GM21381 (cell line): ENCODE data around the gene SLC25A45.
"Not testable (repeated sequence)": the region's sequence is repeated elsewhere in the genome, so short reads cannot be mapped to it uniquely, and the experiment has no call there.

Experiments
- ATAC-seq: cut with Tn5 transposase; IDR thresholded peaks from one replicate; pipeline ENCODE4 v1.9.1; 2021; ENCODE audit warnings: mild to moderate bottlenecking, moderate library complexity; ENCODE audit not compliant: unreplicated experiment

SLC25A45 gene

DNA sequence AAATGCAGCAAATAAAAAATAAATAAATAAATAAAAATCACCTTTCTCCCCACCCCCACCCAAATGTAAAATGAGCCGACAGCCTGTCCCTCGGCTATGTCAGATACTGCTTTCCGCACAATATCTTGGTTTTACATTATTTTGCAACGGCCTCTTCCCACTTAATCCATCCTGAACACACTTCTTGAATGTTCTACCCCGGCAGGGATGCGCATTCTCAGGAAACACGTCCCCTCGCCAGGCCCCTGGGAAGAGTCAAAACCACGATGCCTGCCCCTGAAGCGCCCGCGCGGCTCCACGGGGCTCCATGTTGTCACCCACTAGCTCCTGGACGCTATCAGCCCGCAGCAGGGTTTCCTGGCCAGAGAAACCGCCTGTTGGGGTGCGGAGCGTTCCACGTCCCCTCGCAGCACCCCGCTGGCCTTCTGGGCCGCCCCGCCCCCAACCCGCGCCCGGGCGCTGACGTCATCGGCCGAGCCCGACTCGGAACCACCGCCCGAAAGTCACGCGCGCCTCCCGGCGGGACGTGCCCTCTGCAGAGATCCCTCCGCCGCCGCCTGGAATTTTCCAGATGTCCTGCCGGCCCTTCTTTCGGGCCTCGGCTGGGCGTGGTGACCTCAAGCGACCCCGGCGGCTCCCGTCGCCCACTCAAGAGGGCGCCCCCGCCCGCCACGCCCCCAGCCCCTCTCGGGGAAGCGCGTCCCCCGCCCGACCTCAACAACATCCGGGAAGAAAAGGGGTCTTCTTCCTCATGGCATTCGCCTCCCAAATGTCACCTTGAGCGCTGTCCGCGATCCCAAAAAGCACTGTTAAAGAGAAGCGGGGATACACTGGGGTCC, 39.6 kb upstream of the SLC25A45 start:
- peak; percentile 28 for ATAC-seq

DNA sequence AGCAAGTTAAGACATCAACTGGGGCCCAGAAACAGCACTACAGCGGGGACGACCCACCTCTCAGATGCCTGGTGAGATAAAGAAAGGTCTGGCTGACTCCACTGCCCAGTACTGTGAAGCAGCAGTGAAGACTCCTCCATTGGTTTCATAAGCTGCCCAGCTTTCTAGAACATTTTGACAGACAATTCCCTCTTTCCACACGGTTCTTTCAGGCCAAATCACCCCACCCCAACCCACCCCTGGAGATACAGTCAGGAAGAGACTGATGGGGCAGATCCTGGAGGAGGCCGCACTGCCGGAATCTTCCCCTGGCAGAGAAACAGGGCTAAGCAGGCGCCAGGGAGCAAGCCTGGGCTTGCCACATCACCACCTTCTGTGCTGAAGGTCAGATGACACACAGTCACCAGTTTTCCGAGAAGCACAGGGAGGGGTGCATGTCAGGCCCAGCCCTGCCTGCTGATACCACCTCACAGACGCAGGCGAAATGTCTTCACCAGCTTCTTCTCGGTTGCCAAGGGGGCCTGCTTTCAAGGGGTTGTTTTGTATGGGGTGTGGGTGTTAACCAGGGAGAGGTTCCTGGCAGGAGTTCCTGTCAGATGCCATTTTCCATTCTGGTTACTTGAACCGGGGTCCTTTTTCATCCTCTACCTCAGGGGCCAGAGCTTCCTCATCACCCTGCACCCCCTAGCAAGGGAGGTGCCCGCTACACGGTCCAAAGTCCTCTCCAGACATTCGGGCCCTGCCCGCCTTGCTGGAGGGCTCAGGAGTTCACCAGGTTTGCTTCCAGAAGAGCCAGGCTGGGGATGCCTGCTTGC, 38.7 kb upstream of the SLC25A45 start:
- no peak for ATAC-seq

DNA sequence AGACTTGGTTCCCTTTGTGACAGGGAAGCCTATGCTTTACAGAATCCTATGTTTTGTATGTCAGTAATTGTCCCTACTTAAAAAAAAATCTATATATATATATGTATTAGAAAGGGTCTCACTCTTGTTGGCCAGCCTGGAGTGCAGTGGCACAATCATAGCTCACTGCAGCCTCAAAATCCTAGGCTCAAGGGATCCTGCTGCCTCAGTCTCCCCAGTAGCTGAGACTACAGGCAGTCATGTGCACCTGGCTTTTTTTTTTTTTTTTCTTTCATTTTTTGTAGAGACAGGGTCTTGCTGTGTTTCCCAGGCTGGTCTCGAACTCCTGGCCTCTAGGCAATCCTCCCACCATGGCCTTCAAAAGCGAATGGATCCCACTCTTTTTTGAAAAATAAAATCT, 38.1 kb upstream of the SLC25A45 start:
- ATAC-seq: no peak

DNA sequence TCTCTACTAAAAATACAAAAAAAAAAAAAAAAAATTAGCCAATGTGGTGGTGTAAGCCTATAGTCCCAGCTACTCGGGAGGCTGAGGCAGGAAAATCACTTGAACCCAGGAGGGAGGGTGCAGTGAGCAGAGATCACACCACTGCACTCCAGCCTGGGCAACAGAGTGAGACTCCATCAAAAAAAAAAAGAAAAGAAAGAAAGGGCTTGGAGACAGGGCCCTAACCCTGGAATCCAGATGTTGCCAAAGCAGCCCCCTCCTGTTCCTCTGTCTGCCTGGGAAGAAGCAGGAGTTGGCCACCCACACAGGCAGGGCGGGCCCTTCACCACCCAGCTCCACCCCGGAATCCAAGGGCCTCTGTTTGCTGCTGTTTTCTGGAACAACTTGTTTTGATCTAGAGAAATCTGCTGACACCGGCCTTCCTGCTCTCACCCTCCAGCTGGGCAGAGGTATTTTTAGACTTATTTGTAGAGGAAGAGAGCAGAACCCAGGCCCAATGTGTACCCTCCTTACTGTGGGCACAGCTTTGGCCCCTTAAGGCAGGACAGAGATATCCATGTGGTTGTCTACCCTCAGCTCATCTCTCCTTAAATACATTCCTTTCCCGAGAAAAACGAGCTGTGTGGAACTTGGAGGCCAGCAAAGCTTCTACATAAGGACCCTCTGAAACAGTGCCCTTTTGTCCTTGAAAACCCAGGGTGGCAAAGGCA, 37.5 kb upstream of the SLC25A45 start:
- ATAC-seq: no peak

DNA sequence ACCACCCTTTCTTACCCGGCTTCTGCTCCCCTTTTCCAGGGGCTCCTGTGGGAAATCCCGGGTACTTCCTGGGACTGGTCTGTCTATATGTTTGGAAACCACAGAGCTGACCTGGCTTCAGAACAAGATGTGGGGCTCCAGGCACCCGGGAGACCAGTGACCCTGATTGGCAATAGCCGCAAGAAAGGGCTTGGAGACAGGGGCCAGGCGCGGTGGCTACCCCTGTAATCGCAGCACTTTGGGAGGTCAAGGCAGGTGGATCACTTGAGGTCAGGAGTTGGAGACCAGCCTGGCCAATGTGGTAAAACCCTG, 37.0 kb upstream of the SLC25A45 start:
- no peak for ATAC-seq

DNA sequence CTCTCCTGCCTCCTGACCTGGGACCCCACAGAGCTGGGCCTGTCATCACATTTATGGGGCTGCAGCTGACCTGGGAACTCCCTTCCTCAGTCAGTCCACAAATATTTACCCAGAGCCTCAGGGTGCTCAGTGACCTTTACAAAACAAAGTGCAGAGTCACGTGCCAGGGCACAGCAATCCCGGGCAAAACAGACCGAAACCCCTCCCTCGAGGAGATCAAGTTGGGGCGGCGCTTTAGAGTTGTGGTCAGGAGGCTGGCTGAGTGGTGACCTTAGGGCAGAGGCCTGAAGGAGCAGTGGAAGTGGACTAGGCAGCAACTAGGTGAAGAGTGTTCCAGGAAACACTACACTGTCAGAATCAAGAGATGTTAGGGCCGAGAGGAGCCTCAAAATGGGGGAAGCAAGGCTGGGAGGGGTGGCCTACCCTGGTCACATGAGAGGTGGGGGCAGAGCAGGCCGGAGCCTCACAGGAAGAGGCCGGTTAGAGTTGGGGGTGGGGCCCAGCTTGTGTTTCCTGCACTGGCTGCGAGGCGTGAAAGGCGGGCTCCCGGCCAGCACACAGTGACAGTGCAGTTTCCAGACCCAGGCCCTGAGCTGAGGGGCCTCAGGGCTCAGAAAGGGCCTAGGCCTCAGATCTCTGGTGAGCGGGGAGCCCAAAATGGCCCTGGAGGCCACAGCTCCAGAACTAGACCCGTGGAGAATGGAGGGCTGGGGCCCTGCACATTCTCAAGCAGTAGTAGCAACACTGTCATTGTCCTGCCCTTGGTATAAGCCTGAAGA, 36.4 kb upstream of the SLC25A45 start:
- peak; percentile 39 for ATAC-seq

DNA sequence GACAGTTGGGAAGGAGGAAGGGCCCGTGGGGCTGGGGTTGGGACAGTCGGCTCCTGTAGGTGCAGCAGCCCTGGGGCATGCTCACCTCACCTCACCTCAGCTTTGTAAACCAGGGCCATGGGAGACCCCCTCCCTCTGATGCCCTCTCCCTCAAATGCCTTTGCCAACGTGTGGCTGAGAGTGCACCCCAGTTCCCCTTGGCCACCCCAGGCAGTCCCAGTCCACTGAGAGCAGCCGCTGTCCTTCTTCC, 35.9 kb upstream of the SLC25A45 start:
- no peak for ATAC-seq

DNA sequence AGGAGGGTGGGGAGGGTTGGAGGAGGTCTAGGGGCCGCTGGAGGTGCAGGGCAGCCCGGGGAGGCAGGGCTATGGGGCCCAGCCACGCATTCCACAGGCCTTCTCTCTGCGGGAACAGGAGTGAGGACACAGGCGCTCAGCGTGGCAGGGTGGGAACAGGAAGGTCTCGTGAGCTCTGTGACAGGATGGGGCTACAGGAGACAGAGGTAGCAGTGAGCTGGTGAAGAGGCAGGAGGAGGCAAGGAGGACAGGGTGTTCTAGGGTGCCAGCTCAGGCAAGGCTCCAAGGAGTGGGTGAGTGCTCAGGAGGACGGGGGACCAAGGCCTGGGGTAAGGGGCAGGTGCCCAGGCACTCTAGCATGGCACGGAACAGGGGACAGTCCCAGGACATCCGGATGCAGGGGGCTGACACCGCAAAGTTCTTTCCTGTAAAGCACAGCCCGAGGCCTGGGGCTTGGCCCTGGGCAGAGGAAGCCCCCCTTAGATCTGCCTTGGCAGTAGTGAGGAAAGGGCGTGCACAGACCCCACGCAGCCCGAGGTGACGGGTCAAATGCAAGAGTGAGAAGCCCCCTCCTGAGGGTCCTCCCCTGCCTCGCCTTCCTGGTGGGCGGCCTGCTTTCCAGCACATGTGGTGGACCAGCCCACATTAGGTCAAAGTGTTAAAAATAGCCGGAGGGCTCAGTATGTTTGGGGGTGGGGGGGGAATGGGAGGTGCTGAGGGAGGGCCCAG, 35.4 kb upstream of the SLC25A45 start:
- no peak for ATAC-seq

DNA sequence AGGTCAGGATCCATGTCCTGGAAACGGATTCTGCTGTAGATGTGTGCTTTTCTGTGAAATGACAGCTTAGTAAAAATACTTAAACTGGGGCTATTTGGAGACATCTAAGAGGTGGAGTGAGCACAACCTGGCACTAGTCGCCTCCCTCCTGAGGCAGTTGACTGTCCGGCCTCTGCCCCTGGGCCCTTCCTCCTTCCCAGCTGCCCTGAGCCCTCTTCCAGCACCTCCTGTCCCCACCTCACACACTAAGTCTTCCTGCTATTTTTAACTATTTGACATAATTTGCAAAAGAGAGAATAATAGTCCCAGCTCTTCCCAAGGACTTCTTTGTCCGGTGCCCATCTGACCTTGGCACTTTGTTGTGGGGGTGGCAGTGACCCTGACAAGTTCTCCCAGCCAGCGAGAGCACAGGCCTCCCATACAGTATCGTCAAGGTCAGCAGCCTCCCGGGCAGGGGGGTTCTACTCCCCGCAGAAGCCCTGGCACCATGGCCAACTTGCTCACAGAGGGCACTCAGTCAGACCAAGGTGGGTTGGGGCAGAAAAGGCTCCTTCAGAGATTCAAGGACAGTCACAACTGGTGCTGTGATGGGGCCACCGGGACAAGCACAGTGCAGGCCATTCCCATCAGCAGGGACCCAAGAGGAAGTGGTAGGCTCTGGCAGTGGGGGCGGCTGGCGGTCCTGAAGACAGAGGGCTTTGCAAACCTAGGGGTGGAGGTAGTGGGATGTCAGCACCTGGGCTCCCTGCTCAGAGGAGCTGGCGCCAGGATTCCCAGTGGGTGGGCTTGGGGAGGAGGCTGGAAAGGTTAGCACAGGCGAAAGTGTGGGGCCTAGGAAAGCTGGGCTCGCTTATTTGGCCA, 34.6 kb upstream of the SLC25A45 start:
- ATAC-seq: no peak

DNA sequence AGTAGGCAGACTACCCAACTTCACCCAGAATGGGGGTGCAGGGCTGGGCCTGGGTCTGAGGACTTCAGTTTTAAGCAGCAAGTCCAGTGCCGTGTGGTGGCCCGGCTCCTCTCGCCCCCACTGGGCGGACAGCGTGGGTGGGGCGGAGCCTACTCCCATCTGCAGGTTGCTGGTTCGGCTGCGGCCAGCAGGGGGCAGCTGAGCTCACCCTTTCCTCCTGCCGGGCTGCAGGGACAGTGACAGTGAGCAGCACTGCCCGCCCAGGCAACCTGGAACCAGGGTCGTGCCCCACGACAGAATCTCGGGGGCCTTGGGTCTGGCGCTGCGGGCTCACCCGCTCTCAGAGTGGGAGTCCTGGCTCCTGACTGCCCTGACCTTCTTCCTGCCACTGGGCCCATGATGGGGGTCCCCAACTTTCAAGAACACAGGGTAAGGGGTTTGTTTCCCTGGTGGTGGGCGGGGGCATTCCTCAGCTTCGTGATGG, 33.9 kb upstream of the SLC25A45 start:
- ATAC-seq: no peak

DNA sequence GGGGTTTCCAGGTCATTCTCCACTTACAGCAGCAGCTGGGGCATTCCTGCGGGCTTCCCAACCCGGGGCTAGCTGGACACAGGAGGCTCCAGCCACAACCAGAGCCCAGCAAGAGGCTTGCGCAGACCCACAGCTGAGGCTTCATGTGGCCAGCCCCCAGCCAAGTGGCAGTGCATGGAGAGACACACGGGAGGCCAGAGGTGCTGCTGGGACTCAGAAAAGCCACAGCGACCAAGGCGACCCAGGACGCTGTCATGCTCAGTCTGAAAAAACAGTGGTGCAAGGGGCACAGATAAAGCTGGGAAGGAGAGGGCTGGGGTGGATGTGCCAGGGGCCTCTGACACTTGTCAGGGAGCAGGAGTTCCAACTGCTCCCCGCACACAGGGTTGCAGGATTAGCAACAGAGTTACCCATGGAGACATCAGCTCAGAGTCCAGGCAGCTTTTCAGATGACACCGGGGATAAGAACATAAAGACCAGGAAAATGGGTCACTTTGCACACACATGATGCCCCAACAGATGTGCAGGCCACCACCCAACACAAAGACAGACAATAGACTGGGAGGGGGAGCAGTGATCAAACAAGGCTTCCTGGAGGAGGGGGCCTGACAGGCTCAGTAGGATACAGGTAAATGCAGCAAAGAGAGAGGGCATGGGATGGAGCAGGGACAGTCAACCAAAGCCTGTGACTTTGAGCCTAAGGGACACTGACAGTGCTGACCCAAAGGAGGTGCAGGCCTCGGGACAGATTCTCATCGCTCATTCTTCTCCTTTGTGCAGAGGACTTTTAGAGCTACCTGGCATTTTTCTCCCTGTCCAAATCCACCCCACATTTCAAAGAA, 33.3 kb upstream of the SLC25A45 start:
- ATAC-seq: no peak

DNA sequence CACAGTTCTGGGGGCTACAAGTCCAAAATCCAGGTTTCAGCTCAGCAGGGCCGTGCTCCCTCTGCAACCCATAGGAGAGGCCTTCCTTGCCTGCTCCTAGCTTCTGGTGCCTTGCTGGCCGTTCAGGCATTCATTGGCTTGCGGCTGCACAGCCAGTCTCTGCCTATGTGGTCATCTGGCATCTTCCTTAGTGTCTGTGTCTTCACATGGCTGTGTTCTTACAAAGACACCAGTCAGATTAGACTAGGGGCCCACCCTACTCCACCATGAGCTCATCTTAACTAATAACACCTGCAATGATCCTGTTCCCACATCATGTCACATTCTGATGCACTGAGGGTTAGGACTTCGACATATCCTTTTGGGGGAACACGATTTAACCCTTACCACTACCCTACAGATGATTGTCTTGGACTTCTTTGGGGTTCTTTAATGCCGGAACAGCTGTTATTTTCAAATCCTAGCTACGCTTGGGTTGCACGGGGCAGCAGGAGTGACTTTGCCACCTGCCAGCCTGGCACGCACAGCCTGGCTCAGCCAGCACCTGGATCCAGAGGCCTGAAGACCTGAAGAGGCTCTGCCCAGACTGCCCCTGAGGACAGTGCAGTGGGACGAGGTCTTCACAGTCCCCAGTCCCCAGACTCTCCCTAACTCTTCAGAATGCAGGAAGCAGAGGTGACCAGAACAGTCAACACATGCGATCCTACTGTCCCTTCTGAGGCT, 32.5 kb upstream of the SLC25A45 start:
- ATAC-seq: no peak

DNA sequence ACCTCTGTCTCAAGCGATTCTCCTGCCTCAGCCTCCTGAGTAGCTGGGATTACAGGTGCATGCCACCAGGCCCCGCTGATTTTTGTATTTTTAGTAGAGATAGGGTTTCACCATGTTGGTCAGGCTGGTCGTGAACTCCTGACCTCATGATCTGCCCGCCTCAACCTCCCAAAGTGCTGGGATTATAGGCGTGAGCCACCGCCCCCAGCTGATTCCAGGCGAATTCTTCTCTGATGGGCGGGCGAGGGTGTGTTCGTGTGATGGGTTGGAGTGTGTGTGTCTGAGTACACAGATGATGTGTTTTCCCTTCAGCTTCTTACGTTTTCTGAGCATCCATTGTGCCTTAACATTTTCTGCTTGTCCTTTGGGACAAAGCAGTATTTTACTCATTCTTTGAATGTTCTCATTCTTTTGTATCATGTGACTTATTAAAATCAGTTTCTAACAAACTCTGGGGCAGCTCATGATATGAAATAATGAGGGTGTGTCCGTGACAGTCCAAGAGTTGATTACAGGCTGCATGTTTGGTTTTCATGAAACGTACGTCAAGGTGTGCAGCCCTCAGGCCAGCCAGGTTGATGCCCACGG, 30.7 kb upstream of the SLC25A45 start:
- ATAC-seq: not testable (repeated sequence)

DNA sequence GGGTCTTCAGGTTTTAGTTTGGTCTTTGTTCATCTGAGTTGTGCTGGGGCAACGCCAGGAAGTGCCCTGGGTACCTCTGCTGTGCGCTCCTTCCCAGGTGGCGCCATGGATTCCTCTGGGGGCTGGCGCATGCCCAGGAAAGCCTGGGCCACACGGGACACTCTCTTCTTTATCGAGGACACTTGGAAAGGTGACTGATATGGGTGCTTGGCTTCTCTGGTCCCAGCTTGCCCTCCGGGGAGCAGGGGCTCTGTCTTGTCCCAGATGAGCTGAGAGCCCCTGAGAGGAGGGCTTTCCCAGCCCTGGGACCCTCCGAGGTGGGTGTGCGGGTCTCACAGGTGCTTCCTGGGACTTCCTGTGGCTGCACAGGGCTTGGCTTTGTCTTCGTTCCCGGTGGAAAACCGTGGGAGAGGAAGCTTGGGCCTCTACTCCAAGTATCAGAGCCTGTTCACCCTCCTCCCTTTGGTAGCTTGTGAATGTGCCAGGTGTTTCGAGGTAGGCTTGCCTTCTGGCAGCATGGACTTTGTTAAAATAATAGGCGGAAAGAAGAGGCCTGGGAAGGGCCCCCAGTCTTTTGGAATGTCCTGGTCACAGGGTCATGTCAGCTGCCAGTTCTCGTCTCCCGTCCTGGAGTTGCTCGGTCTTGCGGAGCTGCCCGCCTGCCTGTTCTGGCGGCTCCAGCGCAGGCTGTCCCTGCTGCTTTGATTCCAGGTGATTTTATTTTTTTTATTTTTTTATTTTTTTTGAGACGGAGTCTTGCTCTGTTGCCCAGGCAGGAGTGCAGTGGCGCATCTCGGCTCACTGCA, 30.0 kb upstream of the SLC25A45 start:
- no peak for ATAC-seq

DNA sequence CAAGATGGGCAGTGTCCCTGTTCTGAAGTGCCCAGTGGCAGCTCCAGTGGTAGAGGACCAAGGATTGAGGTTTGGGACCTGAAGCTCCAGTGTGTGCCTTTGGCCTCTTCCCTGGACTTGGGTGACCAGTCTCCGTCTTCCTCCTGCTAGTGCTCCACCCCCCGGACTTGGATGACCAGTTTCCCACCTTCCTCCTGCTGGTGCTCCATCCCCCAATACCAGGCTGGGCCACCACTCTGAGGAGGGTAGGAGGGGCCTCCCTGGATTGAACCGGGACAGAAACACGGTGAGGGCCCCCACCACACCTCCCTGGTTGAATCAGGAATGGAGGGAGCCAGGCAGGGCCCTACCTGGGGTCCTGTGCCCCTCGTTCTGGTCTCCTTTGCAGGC, 29.2 kb upstream of the SLC25A45 start:
- no peak for ATAC-seq

DNA sequence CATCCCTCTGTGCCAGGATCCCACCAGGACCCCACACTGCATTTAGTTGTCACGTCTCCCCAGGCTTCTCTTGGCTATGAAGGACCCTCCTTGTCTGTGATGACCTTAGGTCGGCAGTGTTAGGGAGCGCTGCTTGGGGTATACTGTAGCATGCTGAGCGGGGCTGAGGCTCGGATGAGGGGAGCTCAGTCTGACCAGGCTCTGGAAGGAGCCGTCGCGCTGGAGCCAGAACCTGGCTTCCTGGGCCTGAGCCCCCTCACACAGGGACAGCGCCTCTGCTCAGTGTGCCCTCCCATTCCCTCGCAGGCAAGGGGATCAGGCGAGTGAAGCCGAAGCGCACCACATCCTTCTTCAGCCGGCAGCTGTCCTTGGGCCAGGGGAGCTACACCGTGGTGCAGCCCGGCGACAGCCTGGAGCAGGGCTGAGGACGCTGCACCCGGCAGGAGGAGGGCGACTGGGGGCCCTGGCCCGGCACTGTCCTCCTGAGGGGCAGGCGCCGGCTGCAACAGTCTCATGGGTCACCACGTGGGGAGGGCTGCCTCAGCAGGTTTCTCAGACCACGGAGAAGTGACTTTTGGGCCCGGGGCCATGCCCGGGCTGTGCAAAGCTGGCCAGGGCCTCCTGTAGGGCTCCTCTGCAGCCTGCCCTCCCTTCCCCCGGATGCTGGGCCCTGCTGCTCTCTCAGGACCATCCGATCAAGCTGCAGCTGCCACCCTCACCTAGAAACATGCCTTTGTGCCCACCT, 28.7 kb upstream of the SLC25A45 start:
- no peak for ATAC-seq
